H1 (cell line): ENCODE results near the gene NOB1. TPM values are rescaled to one million over a fixed set of nuclear protein-coding genes. Genes with fewer than 3 reads are reported as not detected.

Source experiments
- CTCF ChIA-PET: fragments of 300-600 bp; sonication (Branson Sonifier 250); formaldehyde crosslinking; loops from one replicate; lab custom pipeline; 2021; ENCODE audit not compliant: partially characterized antibody; lab: Charles Lee
- POLR2A ChIA-PET: fragments of 300-600 bp; sonication (Branson Sonifier 250); formaldehyde crosslinking; loops from one replicate; lab custom pipeline; 2021; ENCODE audit warnings: inconsistent platforms; ENCODE audit not compliant: partially characterized antibody; lab: Charles Lee
- DNase-seq, 2 experiments: peaks; one replicate each; pipeline versions ENCODE4 v3.0.0 to v3.0.0-alpha.2; 2010 to 2022; ENCODE audit warnings: low spot score in 2 of 2, low read depth in 1 of 2, mixed read lengths in 1 of 2
- FAIRE-seq: peaks from 2 replicates; lab custom pipeline; 2011; peaks lifted over from hg19 to GRCh38; lab: Jason Lieb, UNC
- H2AFZ ChIP-seq: 2 replicates; pipeline ENCODE4 v1.8.1; 2012; ENCODE audit warnings: low read length, inconsistent platforms
- H2AK5ac ChIP-seq: 2 replicates; pipeline ENCODE4 v1.6.1; 2013; ENCODE audit warnings: low read depth, low read length
- H2BK120ac ChIP-seq: replicated peaks from 2 replicates; pipeline ENCODE3; 2013; ENCODE audit warnings: low read depth, low read length, inconsistent platforms
- H2BK12ac ChIP-seq: 2 replicates; pipeline ENCODE4 v1.6.1; 2013; ENCODE audit warnings: low read depth, low read length
- H2BK15ac ChIP-seq: 2 replicates; pipeline ENCODE4 v1.6.1; 2013; ENCODE audit warnings: low read length
- H2BK20ac ChIP-seq: 2 replicates; pipeline ENCODE4 v1.6.1; 2013; ENCODE audit warnings: low read length
- H2BK5ac ChIP-seq: 2 replicates; pipeline ENCODE4 v1.6.1; 2013; ENCODE audit warnings: low read depth, low read length
- H3K14ac ChIP-seq: 2 replicates; pipeline ENCODE4 v1.6.1; 2013; ENCODE audit warnings: inconsistent platforms; ENCODE audit not compliant: insufficient read length
- H3K18ac ChIP-seq: 2 replicates; pipeline ENCODE4 v1.6.1; 2013; ENCODE audit warnings: low read length; ENCODE audit errors: extremely low read depth
- H3K23ac ChIP-seq: 2 replicates; pipeline ENCODE4 v1.6.1; 2013; ENCODE audit warnings: inconsistent platforms; ENCODE audit not compliant: insufficient read length
- H3K23me2 ChIP-seq: 2 replicates; pipeline ENCODE4 v1.6.1; 2013; ENCODE audit warnings: low read depth, low read length
- H3K27ac ChIP-seq: 2 replicates; pipeline ENCODE4 v1.6.1; 2011; ENCODE audit warnings: low read depth, low read length, inconsistent platforms
- H3K27me3 ChIP-seq, 4 experiments: replicated peaks in 1 of 4; 1 replicate in 1 of 4; 2 replicates in 3 of 4; pipeline versions ENCODE4 v1.6.1 to v1.8.1; 2011 to 2013; ENCODE audit warnings: low read length in 3 of 4, mild to moderate bottlenecking in 3 of 4, inconsistent platforms in 2 of 4, mixed read lengths in 2 of 4, moderate library complexity in 1 of 4; ENCODE audit not compliant: control insufficient read depth in 3 of 4, insufficient read depth in 3 of 4; ENCODE audit errors: extremely low read depth in 1 of 4
- H3K36me3 ChIP-seq, 4 experiments: 2 replicates each; pipeline versions ENCODE4 v1.6.1 to v1.8.1; 2011 to 2013; ENCODE audit warnings: mild to moderate bottlenecking in 4 of 4, low read length in 3 of 4, moderate library complexity in 2 of 4, control low read depth in 1 of 4, inconsistent platforms in 1 of 4; ENCODE audit not compliant: insufficient read depth in 4 of 4, control insufficient read depth in 2 of 4
- H3K4ac ChIP-seq: replicated peaks from 2 replicates; pipeline ENCODE3; 2013; ENCODE audit warnings: low read length, low read depth, mixed read lengths, inconsistent platforms; ENCODE audit not compliant: insufficient read length
- H3K4me1 ChIP-seq, 4 experiments: replicated peaks in 1 of 4; 1 replicate in 1 of 4; 2 replicates in 3 of 4; pipeline versions ENCODE4 v1.6.1 to v1.8.1; 2011 to 2013; ENCODE audit warnings: low read length in 3 of 4, inconsistent platforms in 2 of 4, mixed read lengths in 1 of 4; ENCODE audit not compliant: insufficient read depth in 4 of 4, control insufficient read depth in 3 of 4
- H3K4me2 ChIP-seq, 2 experiments: 2 replicates each; pipeline versions ENCODE4 v1.6.1 to v1.8.1; 2011 to 2013; ENCODE audit warnings: low read depth in 2 of 2, low read length in 2 of 2, control low read depth in 1 of 2, inconsistent platforms in 1 of 2, mild to moderate bottlenecking in 1 of 2; ENCODE audit not compliant: insufficient read depth in 1 of 2
- H3K4me3 ChIP-seq, 4 experiments: fragments of 200-600, 300-600 bp in 1 of 4; sonication (generic), shearing (Covaris generic), sonication (Bioruptor Twin) in 1 of 4; 2 replicates each; pipeline versions ENCODE4 v1.5.1 to v1.8.1; 2011 to 2016; ENCODE audit warnings: low read length in 4 of 4, low read depth in 3 of 4, control low read depth in 2 of 4, inconsistent platforms in 2 of 4, mild to moderate bottlenecking in 2 of 4, mixed read lengths in 1 of 4, moderate library complexity in 1 of 4; ENCODE audit not compliant: insufficient read depth in 2 of 4; ENCODE audit errors: extremely low read depth in 1 of 4
- H3K56ac ChIP-seq: replicated peaks from 2 replicates; pipeline ENCODE3; 2013; ENCODE audit warnings: low read depth, mild to moderate bottlenecking, mixed read lengths, low read length, inconsistent platforms; ENCODE audit not compliant: insufficient read length
- H3K79me1 ChIP-seq: 2 replicates; pipeline ENCODE4 v1.6.1; 2013; ENCODE audit warnings: low read depth, low read length, control low read depth
- H3K79me2 ChIP-seq, 2 experiments: 2 replicates each; pipeline versions ENCODE4 v1.6.1 to v1.8.1; 2012 to 2013; ENCODE audit warnings: low read length in 2 of 2, mild to moderate bottlenecking in 2 of 2, inconsistent platforms in 1 of 2; ENCODE audit not compliant: insufficient read depth in 2 of 2, control insufficient read depth in 1 of 2
- H3K9ac ChIP-seq, 4 experiments: replicated peaks in 1 of 4; 1 replicate in 1 of 4; 2 replicates in 3 of 4; pipeline versions ENCODE4 v1.6.1 to v1.8.1; 2011 to 2013; ENCODE audit warnings: low read depth in 3 of 4, low read length in 3 of 4, control low read depth in 2 of 4, mild to moderate bottlenecking in 2 of 4, moderate library complexity in 2 of 4, inconsistent platforms in 1 of 4; ENCODE audit errors: extremely low read depth in 1 of 4
- H3K9me3 ChIP-seq, 2 experiments: 2 replicates each; pipeline versions ENCODE4 v1.6.1 to v1.8.1; 2012 to 2013; ENCODE audit warnings: mild to moderate bottlenecking in 2 of 2, moderate library complexity in 2 of 2, control low read depth in 1 of 2, inconsistent platforms in 1 of 2, low read depth in 1 of 2, low read length in 1 of 2, mixed read lengths in 1 of 2; ENCODE audit not compliant: insufficient read depth in 2 of 2
- H4K20me1 ChIP-seq, 2 experiments: replicated peaks in 1 of 2; 2 replicates each; pipeline versions ENCODE3 to v1.8.1; 2011 to 2013; ENCODE audit warnings: inconsistent platforms in 2 of 2, low read length in 2 of 2, mild to moderate bottlenecking in 1 of 2; ENCODE audit not compliant: insufficient read depth in 2 of 2, control insufficient read depth in 1 of 2
- H4K5ac ChIP-seq: 2 replicates; pipeline ENCODE4 v1.6.1; 2013; ENCODE audit warnings: low read length, low read depth, mixed read lengths, inconsistent platforms; ENCODE audit not compliant: insufficient read length
- H4K8ac ChIP-seq: 2 replicates; pipeline ENCODE4 v1.8.0; 2013; ENCODE audit warnings: mild to moderate bottlenecking, moderate library complexity, low read length, inconsistent platforms; ENCODE audit not compliant: insufficient read depth; ENCODE audit errors: extremely low read depth
- H4K91ac ChIP-seq: replicated peaks from 2 replicates; pipeline ENCODE3; 2013; ENCODE audit warnings: low read length, mixed read lengths, inconsistent platforms; ENCODE audit not compliant: insufficient read length
- CREB1 ChIP-seq: IDR thresholded peaks from 2 replicates; pipeline ENCODE4 v1.6.1; 2012; ENCODE audit warnings: inconsistent platforms
- JUN ChIP-seq: IDR thresholded peaks from 2 replicates; pipeline ENCODE4 v1.6.1; 2011; ENCODE audit warnings: low read depth, mild to moderate bottlenecking, improper control_type of control experiment, low read length
- JUND ChIP-seq: IDR thresholded peaks from 2 replicates; pipeline ENCODE4 v1.6.1; 2011; ENCODE audit warnings: mild to moderate bottlenecking, improper control_type of control experiment, low read length
- TAF1 ChIP-seq: IDR thresholded peaks from 2 replicates; pipeline ENCODE4 v1.6.1; 2011; ENCODE audit warnings: mild to moderate bottlenecking, low read depth, low read length
- WGBS, 2 experiments: shearing (Covaris generic) in 1 of 2; methylation state at CpG; one replicate each; pipeline versions ENCODE4 v1.1.6 to v1.1.7; 2013 to 2015; ENCODE audit warnings: low lambda C conversion rate in 2 of 2, mixed read lengths in 2 of 2, inconsistent platforms in 1 of 2, low coverage in 1 of 2, missing lambda C conversion rate in 1 of 2; ENCODE audit not compliant: insufficient replicate concordance in 2 of 2, insufficient coverage in 1 of 2, insufficient read length in 1 of 2; ENCODE audit errors: extremely low coverage in 1 of 2, missing lambda C conversion rate in 1 of 2; 5-methylcytosine and 5-hydroxymethylcytosine counted together
- polyA plus RNA-seq, 7 experiments: library from polyadenylated mRNA; depleted of rRNA in 3 of 7; stranded (reverse) in 5 of 7; unstranded in 2 of 7; fragments of >200 nt in 5 of 7; fragments of 200-250 nt in 2 of 7; gene quantifications; 1 replicate in 5 of 7; 2 replicates in 1 of 7; 4 replicates in 1 of 7; pipeline versions ENCODE4 v1.2.1 to v1.2.3, GENCODE V29; 2011 to 2013; ENCODE audit warnings: missing spikeins in 2 of 7, mixed read lengths in 2 of 7
- total RNA-seq: library from RNA; stranded (reverse); fragmentation: NEBNext Ultra II Directional; extraction: Animal tissue kit (Norgen Biotek cat#: 25700); gene quantifications from 2 replicates; pipeline ENCODE4 v1.2.1, GENCODE V29; 2021

NOB1 gene
- total and polyA plus RNA-seq, 2 of the 8 experiments (the other 6 are each of a cell fraction or from before 2014, with no cell fraction given): 88.2 to 108 TPM

DNA sequence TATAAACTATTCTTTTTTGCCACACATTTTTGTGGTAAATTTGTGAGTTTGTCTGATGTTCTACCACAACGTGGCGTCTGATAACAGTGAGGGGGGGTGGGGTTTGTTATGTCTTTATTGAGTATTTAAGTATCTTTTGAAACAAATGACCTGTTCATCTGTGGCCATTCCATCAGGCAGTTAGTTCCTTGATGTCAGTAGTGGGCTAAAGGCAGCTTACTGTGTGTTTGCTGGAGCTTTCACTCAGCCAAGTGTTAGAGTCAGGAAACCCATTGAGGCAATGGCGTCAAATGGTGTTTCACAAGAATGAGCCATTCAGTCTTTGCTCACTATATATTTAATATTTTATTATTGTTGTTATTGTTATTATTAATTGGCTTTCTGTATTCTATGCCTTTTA lies 56.3 kb downstream of the NOB1 start:
- Histone ChIP-seq H3K4me3 (no peak overlapping the region), H3K4me1 (peaks cover 0 to 2% (median 0%) of the 10 kb centered on the region in 4 experiments; a peak in 1 of 7 replicates), H2AK5ac (no peak overlapping the region), H3K9ac (no peak overlapping the region), H4K20me1 (no peaks in the 10 kb centered on the region), H3K56ac (peak overlapping the region; percentile 69), H2BK15ac (no peak overlapping the region), H3K79me1 (no peaks in the 10 kb centered on the region; the same call in 1 of the 2 replicates), H3K4me2 (no peak overlapping the region), H3K9me3 (no peaks in the 10 kb centered on the region), H2BK12ac (no peak overlapping the region), H4K91ac (no peak overlapping the region), H3K4ac (no peak overlapping the region), H3K23ac (no peak overlapping the region), H3K18ac (no peak overlapping the region), H2BK5ac (no peak overlapping the region), H2AFZ (no peak overlapping the region), H3K27me3 (no peaks in the 10 kb centered on the region), H3K14ac (no peak overlapping the region), H3K23me2 (no peaks in the 10 kb centered on the region), H4K8ac (no peak overlapping the region), H3K27ac (no peak overlapping the region), H2BK20ac (no peak overlapping the region), H3K79me2 (no peaks in the 10 kb centered on the region), H3K36me3 (peaks cover 5 to 27% (median 10%) of the 10 kb centered on the region in 4 experiments; a peak in 7 of 8 replicates), H2BK120ac (no peak overlapping the region), H4K5ac (no peak overlapping the region)
- no peak for DNase-seq
- no peak for FAIRE-seq
- POLR2A ChIA-PET: no interaction called here
- WGBS, 2 experiments: 96% methylated on average over 3 of the region's 3 CpGs; no CpG with 5 or more reads in 1 of the 2 experiments
- CTCF ChIA-PET: interaction anchor here (1.0 to 1.3 kb wide), 2 partner anchors 11 to 307 kb away, joined by 4 read pairs; no protein-coding TSS in a partner anchor
- TF ChIP-seq TAF1 (no peak), JUND (no peak), JUN (no peak), CREB1 (no peak)
